Activated naive CD8-positive, alpha-beta T cell treated with anti-CD3 and anti-CD28 coated beads, Interleukin-2, amount 10 ng/mL, durations not matched to agents 7 days and 5 days (primary cell): ENCODE measurements around the gene KIAA2012. TPM values are rescaled to one million over a fixed set of nuclear protein-coding genes. Genes with fewer than 3 reads are reported as not detected.

Experiments used
- ATAC-seq: fragments of 150-1000 bp; cut with Tn5 transposase; one replicate; pipeline ENCODE4 v1.10.0; 2021; ENCODE audit warnings: low read depth, moderate library complexity
- POLR2A ChIA-PET: fragments of 350-600 bp; sonication (Branson Sonifier 250); formaldehyde crosslinking; loops from one replicate; lab custom pipeline; 2021; ENCODE audit warnings: antibody characterized with exemption; lab: Charles Lee
- DNase-seq: peaks from one replicate; pipeline ENCODE4 v3.0.0; 2021
- H3K27ac Mint-ChIP-seq: one replicate; pipeline ENCODE4 v1.8.0; 2022; ENCODE audit warnings: mild to moderate bottlenecking, mixed read lengths
- H3K27me3 Mint-ChIP-seq: one replicate; pipeline ENCODE4 v1.8.0; 2022; ENCODE audit warnings: mild to moderate bottlenecking, moderate library complexity, mixed read lengths
- H3K36me3 Mint-ChIP-seq: one replicate; pipeline ENCODE4 v1.8.0; 2021; ENCODE audit warnings: mild to moderate bottlenecking, mixed read lengths
- H3K4me1 Mint-ChIP-seq: one replicate; pipeline ENCODE4 v1.8.0; 2021; ENCODE audit warnings: mixed read lengths
- H3K4me3 Mint-ChIP-seq: one replicate; pipeline ENCODE4 v1.8.0; 2022; ENCODE audit warnings: mild to moderate bottlenecking, moderate library complexity, mixed read lengths
- H3K9me3 Mint-ChIP-seq: one replicate; pipeline ENCODE4 v1.8.0; 2021; ENCODE audit warnings: mixed read lengths
- total RNA-seq, 2 experiments: library from RNA; stranded (reverse); gene quantifications; one replicate each; pipeline ENCODE4 v1.2.3, GENCODE V29; 2021

The KIAA2012 gene
- total RNA-seq, 2 experiments from 2014 or later = not detected

- Mint-ChIP-seq H3K36me3 (no peaks in the 10 kb centered on the region), H3K9me3 (no peaks in the 10 kb centered on the region), H3K4me3 (no peak overlapping the region), H3K27me3 (peaks cover 17% of the 10 kb centered on the region), H3K4me1 (no peaks in the 10 kb centered on the region), H3K27ac (no peak overlapping the region)
- DNase-seq (no peak), ATAC-seq (no peak)
- POLR2A ChIA-PET = no interaction called here
These were observed 21.4 kb upstream of the KIAA2012 start for GRCh38 chr2:202051499-202052161.

GRCh38 chr2:202052235-202052634 lies 20.8 kb upstream of the KIAA2012 start:
- H3K36me3 Mint-ChIP-seq = no peaks in the 10 kb centered on the region
- no peaks in the 10 kb centered on the region for H3K9me3 Mint-ChIP-seq
- H3K27ac Mint-ChIP-seq = no peak overlapping the region
- POLR2A ChIA-PET = no interaction called here
- peaks cover 19% of the 10 kb centered on the region for H3K27me3 Mint-ChIP-seq
- no peak for ATAC-seq
- no peaks in the 10 kb centered on the region for H3K4me1 Mint-ChIP-seq
- no peak for DNase-seq
- no peak overlapping the region for H3K4me3 Mint-ChIP-seq

- Mint-ChIP-seq H3K9me3 (no peaks in the 10 kb centered on the region), H3K27me3 (peaks cover 27% of the 10 kb centered on the region), H3K4me1 (no peaks in the 10 kb centered on the region), H3K4me3 (no peak overlapping the region), H3K36me3 (no peaks in the 10 kb centered on the region), H3K27ac (no peak overlapping the region)
- POLR2A ChIA-PET = no interaction called here
- ATAC-seq (no peak), DNase-seq (no peak)
These were observed 18.4 kb upstream of the KIAA2012 start for GRCh38 chr2:202054679-202055078.

- no peaks in the 10 kb centered on the region for H3K36me3 Mint-ChIP-seq
- no peaks in the 10 kb centered on the region for H3K9me3 Mint-ChIP-seq
- POLR2A ChIA-PET = no interaction called here
- peaks cover 34% of the 10 kb centered on the region for H3K27me3 Mint-ChIP-seq
- ATAC-seq (no peak), DNase-seq (no peak)
- H3K4me1 Mint-ChIP-seq = no peaks in the 10 kb centered on the region
- H3K4me3 Mint-ChIP-seq = no peak overlapping the region
- H3K27ac Mint-ChIP-seq = no peak overlapping the region
These were observed 16.4 kb upstream of the KIAA2012 start for GRCh38 chr2:202056611-202057010.

GRCh38 chr2:202060218-202060617 lies 12.8 kb upstream of the KIAA2012 start:
- peaks cover 29% of the 10 kb centered on the region for H3K27me3 Mint-ChIP-seq
- H3K9me3 Mint-ChIP-seq = no peaks in the 10 kb centered on the region
- POLR2A ChIA-PET = no interaction called here
- no peaks in the 10 kb centered on the region for H3K36me3 Mint-ChIP-seq
- H3K27ac Mint-ChIP-seq = no peak overlapping the region
- no peaks in the 10 kb centered on the region for H3K4me1 Mint-ChIP-seq
- ATAC-seq (no peak), DNase-seq (no peak)
- no peak overlapping the region for H3K4me3 Mint-ChIP-seq

- no peaks in the 10 kb centered on the region for H3K36me3 Mint-ChIP-seq
- ATAC-seq (no peak), DNase-seq (no peak)
- no peaks in the 10 kb centered on the region for H3K4me1 Mint-ChIP-seq
- H3K27me3 Mint-ChIP-seq = peaks cover 26% of the 10 kb centered on the region
- POLR2A ChIA-PET = no interaction called here
- H3K4me3 Mint-ChIP-seq = no peak overlapping the region
- H3K9me3 Mint-ChIP-seq = no peaks in the 10 kb centered on the region
- no peak overlapping the region for H3K27ac Mint-ChIP-seq
These were observed 11.4 kb upstream of the KIAA2012 start for GRCh38 chr2:202061695-202062094.

- H3K4me1 Mint-ChIP-seq = no peaks in the 10 kb centered on the region
- DNase-seq (no peak), ATAC-seq (no peak)
- H3K36me3 Mint-ChIP-seq = no peaks in the 10 kb centered on the region
- POLR2A ChIA-PET = no interaction called here
- H3K9me3 Mint-ChIP-seq = no peaks in the 10 kb centered on the region
- peaks cover 18% of the 10 kb centered on the region for H3K27me3 Mint-ChIP-seq
- no peak overlapping the region for H3K4me3 Mint-ChIP-seq
- H3K27ac Mint-ChIP-seq = no peak overlapping the region
These were observed 8.7 kb upstream of the KIAA2012 start for GRCh38 chr2:202064171-202064880.

GRCh38 chr2:202064881-202065230 lies 8.2 kb upstream of the KIAA2012 start:
- DNase-seq = no peak
- no peak overlapping the region for H3K4me3 Mint-ChIP-seq
- H3K9me3 Mint-ChIP-seq = no peaks in the 10 kb centered on the region
- H3K36me3 Mint-ChIP-seq = no peaks in the 10 kb centered on the region
- no peak overlapping the region for H3K27ac Mint-ChIP-seq
- no peak for ATAC-seq
- POLR2A ChIA-PET = no interaction called here
- H3K4me1 Mint-ChIP-seq = no peaks in the 10 kb centered on the region
- peaks cover 18% of the 10 kb centered on the region for H3K27me3 Mint-ChIP-seq

- no peak overlapping the region for H3K4me3 Mint-ChIP-seq
- no peak for ATAC-seq
- POLR2A ChIA-PET = no interaction called here
- H3K27ac Mint-ChIP-seq = no peak overlapping the region
- no peaks in the 10 kb centered on the region for H3K36me3 Mint-ChIP-seq
- H3K4me1 Mint-ChIP-seq = no peaks in the 10 kb centered on the region
- H3K9me3 Mint-ChIP-seq = no peaks in the 10 kb centered on the region
- H3K27me3 Mint-ChIP-seq = peaks cover 13% of the 10 kb centered on the region
- no peak for DNase-seq
These were observed 7.2 kb upstream of the KIAA2012 start for GRCh38 chr2:202065876-202066275.

- H3K36me3 Mint-ChIP-seq = no peaks in the 10 kb centered on the region
- peaks cover 10% of the 10 kb centered on the region for H3K27me3 Mint-ChIP-seq
- ATAC-seq = no peak
- H3K27ac Mint-ChIP-seq = no peak overlapping the region
- no peaks in the 10 kb centered on the region for H3K4me1 Mint-ChIP-seq
- POLR2A ChIA-PET = no interaction called here
- H3K4me3 Mint-ChIP-seq = no peak overlapping the region
- no peak for DNase-seq
- H3K9me3 Mint-ChIP-seq = no peaks in the 10 kb centered on the region
These were observed 6.2 kb upstream of the KIAA2012 start for GRCh38 chr2:202066875-202067274.

- POLR2A ChIA-PET = no interaction called here
- Mint-ChIP-seq H3K36me3 (no peaks in the 10 kb centered on the region), H3K27me3 (peaks cover 11% of the 10 kb centered on the region), H3K9me3 (no peaks in the 10 kb centered on the region), H3K27ac (no peak overlapping the region), H3K4me1 (no peaks in the 10 kb centered on the region), H3K4me3 (no peak overlapping the region)
- DNase-seq = no peak
- ATAC-seq = no peak
These were observed 5.5 kb upstream of the KIAA2012 start for GRCh38 chr2:202067589-202067988.

- POLR2A ChIA-PET = no interaction called here
- ATAC-seq = no peak
- no peak for DNase-seq
- Mint-ChIP-seq H3K4me1 (no peaks in the 10 kb centered on the region), H3K9me3 (no peaks in the 10 kb centered on the region), H3K27ac (no peak overlapping the region), H3K36me3 (no peaks in the 10 kb centered on the region), H3K27me3 (peaks cover 15% of the 10 kb centered on the region), H3K4me3 (no peak overlapping the region)
These were observed 3.6 kb upstream of the KIAA2012 start for GRCh38 chr2:202069170-202070067.

- Mint-ChIP-seq H3K4me3 (no peak overlapping the region), H3K9me3 (no peaks in the 10 kb centered on the region), H3K27ac (no peak overlapping the region), H3K27me3 (peaks cover 18% of the 10 kb centered on the region), H3K36me3 (no peaks in the 10 kb centered on the region), H3K4me1 (no peaks in the 10 kb centered on the region)
- ATAC-seq (no peak), DNase-seq (no peak)
- POLR2A ChIA-PET = no interaction called here
These were observed 1.9 kb upstream of the KIAA2012 start for GRCh38 chr2:202071107-202071506.
